Ovary (tissue), 3 donors: ENCODE results near the gene LYRM1.

ENCODE experiments used
- POLR2A ChIP-seq: fragments of 450-650 bp; IDR thresholded peaks from one replicate; pipeline ENCODE4 v1.6.1; 2017; ENCODE audit warnings: antibody characterized with exemption, mild to moderate bottlenecking, moderate library complexity
- TF ChIP-seq, protein P1 (sequence below), 3 donors: fragments of 450-650 bp in 2 of 3; fragments of 200-600 bp in 1 of 3; IDR thresholded peaks; one replicate each; pipeline versions ENCODE4 v1.5.1 to v1.8.0; 2016 to 2022; ENCODE audit warnings: antibody characterized with exemption in 3 of 3, mild to moderate bottlenecking in 1 of 3
- donor health status: DM: no; HTN: no; CAD: no.

DNA sequence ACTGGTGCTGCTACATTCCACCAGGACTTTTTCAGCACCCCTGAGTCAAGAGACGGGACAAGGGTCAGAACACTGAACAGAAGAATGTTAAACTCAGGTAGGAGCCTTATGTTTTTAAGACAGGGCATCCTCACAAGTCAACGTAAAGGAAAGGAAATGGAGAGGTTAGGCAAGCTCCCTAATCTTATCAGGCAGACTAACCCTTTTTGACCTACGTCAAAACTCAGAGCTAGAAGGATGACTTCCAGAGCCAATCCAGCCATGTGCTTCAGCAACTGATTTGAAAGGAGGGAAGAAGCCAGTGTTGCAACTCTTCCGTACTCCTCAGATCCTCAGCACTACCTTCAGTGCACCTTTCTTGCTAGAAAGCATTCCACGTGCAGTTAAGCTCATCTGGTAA lies 47.4 kb upstream of the LYRM1 start:
- no peak for TF ChIP-seq POLR2A
- TF ChIP-seq, protein P1, sequence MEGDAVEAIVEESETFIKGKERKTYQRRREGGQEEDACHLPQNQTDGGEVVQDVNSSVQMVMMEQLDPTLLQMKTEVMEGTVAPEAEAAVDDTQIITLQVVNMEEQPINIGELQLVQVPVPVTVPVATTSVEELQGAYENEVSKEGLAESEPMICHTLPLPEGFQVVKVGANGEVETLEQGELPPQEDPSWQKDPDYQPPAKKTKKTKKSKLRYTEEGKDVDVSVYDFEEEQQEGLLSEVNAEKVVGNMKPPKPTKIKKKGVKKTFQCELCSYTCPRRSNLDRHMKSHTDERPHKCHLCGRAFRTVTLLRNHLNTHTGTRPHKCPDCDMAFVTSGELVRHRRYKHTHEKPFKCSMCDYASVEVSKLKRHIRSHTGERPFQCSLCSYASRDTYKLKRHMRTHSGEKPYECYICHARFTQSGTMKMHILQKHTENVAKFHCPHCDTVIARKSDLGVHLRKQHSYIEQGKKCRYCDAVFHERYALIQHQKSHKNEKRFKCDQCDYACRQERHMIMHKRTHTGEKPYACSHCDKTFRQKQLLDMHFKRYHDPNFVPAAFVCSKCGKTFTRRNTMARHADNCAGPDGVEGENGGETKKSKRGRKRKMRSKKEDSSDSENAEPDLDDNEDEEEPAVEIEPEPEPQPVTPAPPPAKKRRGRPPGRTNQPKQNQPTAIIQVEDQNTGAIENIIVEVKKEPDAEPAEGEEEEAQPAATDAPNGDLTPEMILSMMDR (IDR thresholded peaks at IDR 0.05) = no peak
